HG03378 (cell line): Measurements from ENCODE around the gene ACBD6.

Experiments used
- ATAC-seq: cut with Tn5 transposase; IDR thresholded peaks from one replicate; pipeline ENCODE4 v1.9.1; 2021; ENCODE audit warnings: mild to moderate bottlenecking, moderate library complexity; ENCODE audit not compliant: unreplicated experiment

ACBD6 gene

DNA sequence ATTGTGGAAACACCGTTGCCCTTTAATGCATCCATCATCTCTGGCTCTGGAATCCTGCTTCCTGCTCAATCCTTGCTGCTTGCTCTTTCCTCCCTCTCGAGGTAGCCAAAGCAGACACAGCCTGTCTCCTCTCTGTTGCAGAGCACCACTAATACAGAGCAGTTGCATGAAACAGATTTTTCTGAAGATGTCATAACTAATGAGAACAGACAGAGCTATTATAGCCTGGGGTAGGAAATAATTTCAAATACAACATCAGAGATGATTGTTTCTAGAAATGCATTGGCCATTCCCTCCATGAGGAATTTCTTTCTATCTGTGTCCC lies 23.3 kb upstream of the ACBD6 start:
- no peak for ATAC-seq

DNA sequence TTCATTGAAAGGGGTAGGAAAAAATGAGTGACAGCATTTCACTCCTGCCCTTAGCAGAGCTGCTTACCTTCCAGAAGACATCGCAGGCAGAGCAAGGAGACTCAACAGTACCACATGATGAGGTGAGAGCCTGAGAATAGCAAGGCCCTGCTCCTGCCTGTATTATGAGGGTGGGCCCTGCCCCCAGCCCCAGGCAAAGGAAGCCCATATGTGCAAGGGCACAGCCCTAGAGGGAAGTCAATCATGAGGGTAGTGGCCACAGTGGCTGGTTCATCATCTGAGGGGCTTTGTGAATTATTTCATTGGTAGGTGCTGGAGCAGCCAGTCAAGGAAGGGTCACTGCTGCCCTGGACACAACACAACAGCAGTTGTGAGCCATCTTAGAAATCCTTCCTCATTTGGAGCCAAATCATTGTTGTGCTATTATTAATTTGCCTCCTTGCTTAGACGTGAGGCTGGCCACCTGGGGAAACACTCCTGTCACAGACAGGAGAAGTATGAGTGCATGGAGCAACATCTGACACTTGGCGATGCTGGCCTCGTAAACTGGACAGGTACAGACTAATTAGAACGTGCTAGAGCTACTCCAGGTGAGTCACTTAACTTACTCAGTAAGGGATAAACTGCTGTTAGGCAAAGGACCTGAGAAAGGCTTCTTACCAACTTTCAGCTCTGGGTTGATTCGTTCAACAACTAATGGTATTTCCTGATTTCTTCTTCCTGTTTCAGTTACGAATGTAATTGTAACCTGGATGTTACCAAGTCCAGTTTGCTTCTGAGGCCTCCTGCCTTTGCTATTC lies 22.7 kb upstream of the ACBD6 start:
- no peak for ATAC-seq

DNA sequence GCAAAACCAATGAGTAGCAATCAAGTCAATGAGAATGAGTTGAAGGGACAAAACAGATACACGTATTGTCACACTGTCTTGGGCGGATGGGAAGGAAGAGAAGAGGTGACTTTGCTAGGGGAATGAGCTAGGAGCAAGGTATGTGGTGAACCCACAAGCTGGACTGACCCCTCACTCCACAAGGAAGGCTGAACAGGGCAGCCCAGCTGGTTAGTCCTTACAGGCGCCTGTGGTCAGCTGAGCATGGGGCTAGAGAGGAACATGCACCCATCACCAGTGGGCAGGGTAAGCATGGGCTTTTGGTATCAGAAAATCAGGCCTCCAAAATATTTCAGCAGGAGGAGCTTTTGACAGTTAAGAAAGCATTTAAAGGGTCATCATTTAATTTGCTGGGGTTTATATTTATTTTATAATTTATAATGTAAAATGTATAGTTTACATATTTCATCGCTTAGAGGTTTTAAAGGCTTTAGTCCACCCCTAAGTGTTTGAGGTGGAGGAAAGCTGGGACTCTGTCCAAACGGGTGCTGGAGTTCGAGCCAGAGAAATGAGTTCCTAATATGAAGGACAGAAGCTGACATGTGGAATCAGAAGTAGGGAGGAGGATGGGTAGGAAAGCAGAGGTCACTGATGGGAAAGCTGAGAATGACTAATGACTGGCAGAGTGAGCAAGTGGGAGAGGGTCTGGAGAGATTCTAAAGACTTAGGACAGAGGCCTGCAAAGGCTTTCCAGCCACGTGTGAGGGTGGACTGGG lies 22.0 kb upstream of the ACBD6 start:
- no peak for ATAC-seq

DNA sequence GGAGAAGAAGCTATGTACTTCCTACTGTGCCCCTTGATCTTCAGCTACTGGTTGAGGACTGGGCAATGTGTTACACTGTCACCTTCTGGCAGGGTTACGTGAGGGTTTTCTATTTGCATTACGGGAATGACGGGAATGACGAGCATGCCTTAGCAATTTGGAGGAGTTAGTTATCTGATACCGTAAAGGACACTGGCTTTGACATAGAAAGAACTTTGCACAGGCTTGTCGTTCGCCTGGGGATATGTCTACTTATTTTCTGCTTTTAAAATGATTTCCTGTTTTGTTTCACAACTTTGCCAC lies 19.8 kb upstream of the ACBD6 start:
- ATAC-seq: no peak

DNA sequence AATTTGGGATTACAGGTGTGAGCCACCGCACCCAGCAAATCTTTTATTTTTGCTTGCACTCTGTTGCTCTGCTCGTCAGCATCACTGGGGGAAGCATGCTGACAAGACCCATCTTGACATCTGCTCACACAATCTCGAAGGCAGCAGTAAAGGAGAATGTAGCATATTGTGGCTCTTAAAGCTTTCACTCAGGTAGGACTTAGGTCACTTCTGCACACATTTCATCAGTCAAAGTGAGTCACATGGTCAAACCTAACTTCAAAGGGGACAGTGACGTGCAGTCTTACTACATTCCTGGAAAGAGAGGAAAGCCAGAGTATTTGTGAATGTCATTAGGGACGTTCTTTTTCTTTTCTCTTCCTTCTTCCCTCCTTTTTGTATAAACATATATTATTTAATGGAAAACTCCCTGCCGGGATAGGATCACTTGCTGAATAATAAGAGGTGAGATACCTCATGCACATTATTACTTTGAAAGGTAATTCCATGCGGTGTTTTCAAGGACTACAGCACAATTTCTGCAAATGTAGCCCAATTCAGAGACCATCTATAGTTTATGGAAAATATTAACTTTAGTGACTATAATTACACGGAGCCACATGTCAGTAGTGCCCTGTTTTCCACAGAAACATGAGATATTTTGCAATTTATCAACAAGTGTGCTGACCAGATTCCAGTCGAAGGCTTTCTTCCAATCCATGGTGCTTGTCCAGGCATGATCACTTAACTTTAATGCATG lies 19.3 kb upstream of the ACBD6 start:
- ATAC-seq: no peak

DNA sequence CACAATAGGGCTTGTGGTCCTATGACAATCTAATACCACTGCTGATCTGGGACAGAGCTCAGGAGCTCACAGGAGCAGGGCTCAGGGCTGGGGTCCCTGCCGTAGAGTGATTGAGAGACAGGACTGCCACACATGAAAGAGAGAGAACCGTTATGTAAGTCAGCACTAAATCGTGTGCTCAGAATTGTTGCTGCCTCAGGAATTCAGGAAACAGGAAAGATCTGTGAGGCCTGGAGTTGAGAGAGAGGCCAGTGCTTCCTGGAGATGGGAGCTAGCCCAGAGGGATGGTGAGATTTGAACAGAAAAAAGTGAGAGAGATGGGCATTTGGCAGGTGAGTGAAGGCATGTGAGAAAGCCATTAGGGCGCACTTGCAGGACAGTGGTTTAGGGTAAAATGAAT lies 17.5 kb upstream of the ACBD6 start:
- ATAC-seq: no peak

DNA sequence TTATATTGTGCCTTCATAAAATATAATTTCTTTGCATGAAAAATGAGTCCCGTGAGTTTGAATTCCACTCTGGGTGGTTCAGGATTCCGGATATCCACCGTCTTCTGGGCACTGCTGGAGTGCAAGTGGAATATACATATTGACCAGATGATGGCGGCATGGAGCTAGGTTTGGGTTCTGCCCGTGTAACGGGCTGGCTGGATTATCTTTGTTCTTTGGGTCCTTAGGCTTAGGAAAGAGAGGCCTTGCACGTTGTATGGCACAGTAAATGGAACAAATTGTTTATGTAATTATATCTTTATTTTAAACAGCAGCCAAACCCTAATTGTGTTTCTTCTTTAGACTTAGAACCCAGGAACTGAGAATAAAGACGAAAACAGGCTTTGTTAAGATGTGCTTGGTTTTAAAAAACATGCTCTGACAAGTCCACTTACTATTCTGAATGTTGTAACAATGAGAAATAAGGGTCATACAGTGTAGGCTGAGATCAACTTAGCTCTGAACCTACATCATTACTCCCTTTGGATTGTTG lies 13.5 kb upstream of the ACBD6 start:
- ATAC-seq: peak; percentile 96

DNA sequence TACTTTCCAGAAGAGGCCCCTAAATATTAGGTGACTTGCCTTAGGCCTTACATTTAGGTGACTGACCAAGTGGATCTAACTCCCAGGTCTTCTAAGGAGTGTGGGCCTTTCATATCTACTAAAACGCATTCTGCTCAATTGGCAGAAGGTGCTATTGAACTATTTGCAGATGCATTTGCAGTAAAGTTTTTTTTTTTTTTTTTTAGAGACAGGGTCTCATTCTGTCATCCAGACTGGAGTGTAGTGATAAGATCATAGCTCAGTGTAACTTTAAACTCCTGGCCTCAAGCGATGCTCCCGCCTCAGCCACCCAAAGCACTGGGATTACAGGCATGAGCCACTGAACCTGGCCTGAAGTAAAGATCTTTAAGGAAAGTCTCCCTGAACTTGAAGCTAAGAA lies 13.0 kb upstream of the ACBD6 start:
- no peak for ATAC-seq

DNA sequence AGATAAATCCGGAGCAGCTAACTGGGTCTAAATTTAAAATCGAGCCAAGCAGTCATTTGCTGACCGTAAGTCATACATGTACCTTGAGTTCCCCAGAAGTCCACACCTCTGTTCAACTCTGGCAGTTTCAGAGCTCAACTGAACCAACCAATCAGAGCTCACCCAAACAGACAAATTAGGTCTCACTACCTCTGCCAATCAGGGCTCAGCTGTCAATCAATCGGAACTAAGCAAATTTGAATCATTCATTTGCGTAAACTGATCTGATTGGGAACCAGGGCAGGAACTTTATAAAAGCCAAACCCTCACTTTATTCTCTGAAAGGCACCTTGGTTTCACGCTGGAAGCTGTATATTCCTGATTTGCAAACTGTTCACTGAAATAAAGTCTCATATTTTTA lies 11.2 kb upstream of the ACBD6 start:
- ATAC-seq: no peak

DNA sequence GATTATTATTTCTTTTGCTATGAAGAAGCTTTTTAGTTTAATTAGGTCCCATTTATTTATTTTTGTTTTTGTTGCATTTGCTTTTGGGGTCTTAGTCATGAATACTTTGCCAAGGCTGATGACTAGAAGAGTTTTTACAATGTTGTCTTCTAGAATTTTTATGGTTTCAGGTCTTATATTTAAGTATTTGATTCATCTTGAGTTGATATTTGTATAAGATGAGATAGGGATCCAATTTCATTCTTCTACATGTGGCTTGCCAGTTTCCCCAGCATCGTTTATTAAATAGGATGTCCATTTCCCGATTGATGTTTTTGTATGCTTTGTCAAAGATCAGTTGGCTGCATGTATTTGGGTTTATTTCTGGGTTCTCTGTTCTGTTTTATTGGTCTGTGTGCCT lies 8.5 kb upstream of the ACBD6 start:
- ATAC-seq: no peak

DNA sequence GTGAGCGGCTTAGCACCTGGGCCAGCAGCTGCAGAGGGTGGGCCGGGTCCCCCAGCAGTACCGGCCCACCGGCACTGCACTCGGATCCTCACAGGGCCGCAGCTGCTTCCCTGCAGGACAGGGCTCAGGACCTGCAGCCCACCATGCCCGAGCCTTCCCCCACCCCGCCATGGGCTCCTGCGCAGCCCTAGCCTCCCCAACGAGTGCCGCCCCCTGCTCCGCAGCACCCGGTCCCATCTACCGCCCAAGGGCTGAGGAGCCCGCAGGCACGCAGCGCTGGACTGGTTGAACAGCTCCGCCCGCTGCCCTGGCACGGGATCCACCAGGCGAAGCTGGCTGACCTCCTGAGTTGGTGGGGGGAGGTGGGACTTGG lies 6.3 kb upstream of the ACBD6 start:
- no peak for ATAC-seq

DNA sequence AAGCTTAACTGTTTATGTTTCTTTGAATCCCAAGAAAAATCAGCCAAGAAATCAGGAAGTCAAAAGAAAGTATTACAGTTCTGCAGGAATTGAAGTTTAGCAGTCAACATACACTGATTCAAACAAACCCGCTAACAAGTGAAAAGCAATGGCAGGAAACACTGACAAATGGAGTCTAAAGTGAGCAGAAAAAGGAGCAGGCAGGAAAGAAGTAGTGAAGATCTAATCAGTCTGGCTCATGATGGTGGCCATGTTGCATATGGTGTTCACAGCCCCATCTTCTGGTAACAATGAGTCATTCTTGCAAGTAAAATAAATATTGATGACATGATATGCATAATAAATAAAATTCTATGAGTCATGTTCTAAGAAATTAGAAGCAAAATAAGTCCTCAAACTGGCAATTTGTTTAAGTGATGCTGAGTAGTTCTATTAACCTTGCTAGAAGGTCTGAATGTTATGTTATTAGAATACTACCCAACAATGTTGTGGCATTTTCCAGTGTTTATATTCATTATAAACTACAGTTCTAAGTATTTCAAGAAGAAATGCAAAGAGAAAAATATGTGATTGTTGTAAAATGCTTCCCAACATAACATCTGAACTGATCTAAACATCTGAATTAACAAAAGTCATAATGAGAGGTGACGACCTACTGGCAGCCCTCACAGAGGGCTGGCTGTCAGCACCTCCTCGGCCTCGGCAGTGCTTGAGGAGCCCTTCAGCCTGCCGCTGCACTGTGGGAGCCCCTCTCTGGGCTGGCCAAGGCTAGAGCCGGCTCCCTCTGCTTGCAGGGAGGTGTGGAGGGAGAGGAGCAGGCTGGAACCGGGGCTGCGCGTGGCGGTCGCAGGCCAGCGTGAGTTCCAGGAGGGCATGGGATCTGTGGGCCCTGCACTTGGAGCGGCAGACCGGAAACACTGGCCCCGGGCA lies 5.7 kb upstream of the ACBD6 start:
- no peak for ATAC-seq

DNA sequence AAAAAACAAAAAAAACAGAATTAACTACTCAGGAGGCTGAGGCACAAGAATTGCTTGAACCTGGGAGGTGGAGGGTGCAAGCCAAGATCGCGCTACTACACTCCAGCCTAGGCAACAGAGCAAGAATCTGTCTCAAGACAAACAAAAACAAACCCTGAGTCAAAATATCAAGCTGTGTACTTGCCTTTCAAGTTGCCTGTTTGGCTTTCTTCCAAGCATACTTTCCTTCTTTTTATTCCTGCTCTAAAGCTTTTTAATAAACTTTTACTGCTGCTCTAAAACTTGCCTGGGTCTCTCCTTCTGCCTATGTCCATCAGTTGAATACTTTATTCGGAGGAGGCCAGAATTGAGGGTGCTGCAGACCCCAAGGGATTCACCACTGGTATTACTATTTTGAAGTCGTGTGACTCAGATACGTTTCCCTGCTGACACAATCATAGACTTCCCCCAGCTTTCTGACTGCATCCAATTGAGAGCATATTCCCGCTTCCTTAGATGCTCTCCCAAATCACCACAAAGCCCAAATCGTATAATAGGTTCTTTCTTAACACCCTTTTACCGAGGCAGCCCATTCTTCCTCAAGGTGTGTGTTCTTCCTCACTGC lies 3.5 kb upstream of the ACBD6 start:
- no peak for ATAC-seq

DNA sequence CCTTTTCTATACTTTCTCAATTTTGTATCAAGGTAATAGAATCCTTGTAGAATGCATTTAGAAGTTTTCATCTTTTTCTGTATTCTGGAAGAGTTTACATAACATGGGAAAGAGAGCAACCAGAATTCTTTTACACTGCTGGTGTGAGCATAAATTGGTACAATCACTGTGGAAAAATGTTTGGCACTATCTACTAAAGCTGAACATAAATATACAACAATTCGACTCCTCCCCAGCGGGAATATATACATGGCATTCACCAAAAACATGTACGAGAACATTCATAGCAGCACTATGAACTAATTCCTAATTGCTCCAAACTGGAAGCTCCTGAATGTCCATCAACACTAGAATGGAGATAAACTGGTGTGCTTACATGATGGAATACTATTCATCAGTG lies 1.8 kb upstream of the ACBD6 start:
- no peak for ATAC-seq

DNA sequence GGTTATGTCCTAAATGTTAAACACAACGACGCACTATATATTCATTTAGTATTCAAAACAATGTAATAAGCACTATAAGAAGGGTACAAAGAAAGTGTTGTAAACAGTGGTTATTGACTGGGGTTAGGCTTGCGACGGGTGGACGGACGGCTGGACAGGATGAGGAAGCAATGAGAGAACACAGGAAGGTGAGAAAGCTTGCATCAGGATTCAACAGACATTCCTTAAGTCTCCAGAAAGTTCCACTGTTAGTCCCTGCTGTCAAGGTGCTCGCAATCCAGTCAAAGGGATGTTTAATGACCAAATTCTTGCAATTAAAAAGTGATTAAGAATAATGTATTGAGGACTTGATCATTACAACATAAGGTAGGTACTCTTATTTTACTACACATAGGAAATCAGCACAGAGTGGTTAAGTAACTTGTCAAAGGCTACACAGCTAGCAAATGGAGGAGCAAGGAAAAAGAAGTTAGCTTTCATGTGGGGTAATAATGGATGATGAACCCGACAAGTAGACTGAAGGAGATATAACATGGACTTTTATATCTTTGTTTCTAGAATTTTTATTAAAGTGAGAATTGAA lies 994 bp upstream of the ACBD6 start:
- ATAC-seq: peak; percentile 2

DNA sequence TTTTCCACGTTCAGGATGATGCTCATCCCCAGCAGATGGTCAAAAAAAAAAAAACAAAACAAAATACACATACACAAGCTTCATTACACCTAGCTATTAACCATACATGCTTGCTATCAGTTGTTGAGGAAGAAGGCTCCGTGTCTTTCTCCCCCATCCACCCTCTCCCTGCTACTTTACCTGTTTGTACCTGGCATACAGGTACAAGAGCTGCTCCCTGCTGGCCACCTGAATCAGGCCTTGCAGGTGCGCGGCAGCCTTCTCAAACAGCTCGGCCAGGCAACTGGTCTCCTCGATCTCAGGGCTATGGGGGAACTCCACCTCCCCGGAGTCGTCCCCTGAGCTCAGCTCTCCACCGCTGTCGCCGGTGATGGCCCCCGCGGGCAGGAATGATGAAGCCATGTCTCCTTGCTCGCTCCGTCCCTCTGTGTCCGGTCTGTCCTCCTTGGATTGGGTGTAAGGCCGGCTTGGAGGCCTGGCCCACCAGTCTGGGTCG lies 464 bp downstream of the ACBD6 start:
- ATAC-seq: peak; percentile 32

DNA sequence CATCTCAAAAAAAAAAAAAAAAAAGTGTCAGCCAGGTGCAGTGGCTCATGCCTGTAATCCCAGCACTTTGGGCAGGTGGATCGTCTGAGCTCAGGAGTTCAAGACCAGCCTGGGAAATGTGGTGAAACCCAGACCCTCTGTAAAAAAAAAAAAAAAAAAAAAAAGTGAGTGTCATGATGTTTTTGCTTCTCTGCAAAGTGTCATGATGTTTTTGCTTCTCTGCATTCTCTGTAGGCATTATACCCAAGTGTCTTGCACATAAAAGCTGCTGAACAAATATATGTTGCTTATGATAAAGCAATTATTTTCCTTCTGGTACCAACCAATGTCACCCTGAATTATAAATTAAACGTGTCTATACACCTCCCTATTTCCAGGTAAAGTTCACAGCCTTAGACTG lies 1.7 kb downstream of the ACBD6 start:
- ATAC-seq: no peak

DNA sequence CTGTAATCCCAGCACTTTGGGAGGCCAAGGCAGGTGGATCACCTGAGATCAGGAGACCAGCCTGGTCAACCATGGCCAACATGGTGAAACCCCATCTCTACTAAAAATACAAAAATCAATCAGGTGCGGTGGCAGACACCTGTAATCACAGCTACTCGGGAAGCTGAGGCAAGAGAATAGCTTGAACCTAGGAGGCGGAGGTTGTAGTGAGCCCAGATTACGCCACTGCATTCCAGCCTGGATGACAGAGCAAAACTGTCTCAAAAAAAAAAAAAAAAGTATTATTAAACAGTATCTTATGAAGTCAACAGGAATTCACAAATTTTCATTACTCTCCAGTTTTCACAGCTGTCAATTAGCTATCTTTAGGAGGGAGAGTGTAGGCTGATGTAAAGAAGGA lies 3.8 kb downstream of the ACBD6 start:
- ATAC-seq: no peak

DNA sequence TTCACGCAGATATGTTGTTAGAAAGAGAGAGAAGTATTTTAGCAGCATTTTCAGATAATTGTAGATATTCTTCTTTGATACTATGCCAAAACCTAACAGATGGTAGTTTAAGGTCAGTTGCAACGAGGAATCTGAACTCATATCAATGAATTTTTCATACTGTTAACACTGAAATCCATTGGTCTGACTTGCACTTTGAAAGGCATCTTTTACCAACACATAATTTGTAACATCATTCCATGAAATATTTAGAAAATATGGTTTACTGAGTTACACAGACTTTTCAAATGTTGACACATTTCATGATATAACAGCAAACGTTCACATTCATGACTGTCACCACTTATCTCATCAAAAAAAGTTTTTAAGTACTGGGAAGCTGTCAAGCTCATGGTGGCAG lies 4.6 kb downstream of the ACBD6 start:
- ATAC-seq: no peak

DNA sequence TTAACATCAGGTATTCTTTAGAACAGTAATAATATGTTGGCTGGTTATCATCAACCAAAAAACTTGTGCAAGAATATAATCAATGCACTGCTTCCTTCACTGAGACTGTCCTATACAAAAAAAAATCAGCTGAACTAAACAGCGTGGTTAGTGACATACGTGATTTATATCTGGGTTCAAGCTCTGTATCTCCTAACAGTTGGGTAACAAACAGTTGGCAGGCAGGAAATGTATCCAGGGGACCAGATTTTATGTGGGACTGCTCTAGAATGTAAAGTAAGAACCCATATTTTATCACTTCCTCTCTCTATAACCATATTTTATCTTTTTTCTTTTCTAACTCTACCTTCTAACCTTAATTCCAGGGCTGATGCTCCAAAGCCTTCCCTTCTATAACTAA lies 8.0 kb downstream of the ACBD6 start:
- no peak for ATAC-seq
